Stimulated activated CD8-positive, alpha-beta memory T cell treated with anti-CD3 and anti-CD28 coated beads, Interleukin-2, amount 100 ng/mL, for 48 hours (primary cell): ENCODE data around the gene SELENOS.

Experiments used
- DNase-seq, 2 donors: peaks; one replicate each; pipeline ENCODE4 v3.0.0-alpha.2; 2020; ENCODE audit warnings: low read depth in 2 of 2

Gene SELENOS

DNA sequence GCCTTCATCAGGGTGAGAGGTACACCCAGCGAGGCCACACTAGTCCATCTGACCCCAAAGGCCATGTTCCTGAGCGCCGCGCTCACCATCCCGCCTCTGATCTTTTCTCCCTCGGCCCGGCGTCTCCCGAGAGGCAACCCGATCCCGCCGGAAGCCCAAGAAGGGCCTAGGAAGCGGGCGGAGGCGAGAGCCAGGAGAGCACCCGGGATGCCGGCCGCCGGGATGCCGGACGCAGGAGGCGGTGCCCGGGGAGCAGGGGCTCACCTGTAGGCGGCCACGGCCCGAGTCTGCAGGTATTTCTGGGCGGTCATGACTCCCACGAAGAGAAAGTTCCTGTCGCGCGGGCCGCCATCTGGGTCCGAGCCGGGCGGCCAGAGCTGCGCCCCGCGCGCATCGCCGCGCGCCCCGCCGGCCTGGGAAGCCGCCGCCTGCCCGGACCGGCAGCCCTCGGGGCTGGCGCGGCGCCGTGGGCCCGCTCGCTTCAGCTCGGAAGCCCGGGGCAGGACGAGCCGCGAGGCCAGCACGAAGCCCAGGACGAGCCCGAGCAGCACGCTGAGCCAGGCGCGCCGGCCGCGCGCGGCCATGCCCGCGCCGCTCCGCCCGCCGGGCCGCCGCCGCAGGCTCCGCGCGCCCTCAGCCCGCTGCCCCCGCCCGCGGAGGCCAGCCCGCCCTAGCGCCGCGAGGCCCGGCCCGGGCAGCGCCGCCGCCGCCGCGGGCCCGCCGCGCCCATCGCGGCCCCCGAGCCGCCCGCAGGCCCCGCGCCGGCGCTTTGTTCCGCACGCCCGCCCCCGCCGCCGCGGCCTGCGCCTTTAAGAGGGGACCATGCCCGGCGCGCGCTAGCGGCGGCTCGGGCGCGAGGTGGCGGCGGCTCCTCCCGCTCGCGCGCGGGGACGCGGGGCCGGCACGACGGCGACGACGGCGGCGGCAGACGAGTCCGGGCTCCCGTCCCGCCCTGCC is 26.1 kb downstream of the SELENOS start:
- DNase-seq: peak in 1 of 2 donors; percentile 30

DNA sequence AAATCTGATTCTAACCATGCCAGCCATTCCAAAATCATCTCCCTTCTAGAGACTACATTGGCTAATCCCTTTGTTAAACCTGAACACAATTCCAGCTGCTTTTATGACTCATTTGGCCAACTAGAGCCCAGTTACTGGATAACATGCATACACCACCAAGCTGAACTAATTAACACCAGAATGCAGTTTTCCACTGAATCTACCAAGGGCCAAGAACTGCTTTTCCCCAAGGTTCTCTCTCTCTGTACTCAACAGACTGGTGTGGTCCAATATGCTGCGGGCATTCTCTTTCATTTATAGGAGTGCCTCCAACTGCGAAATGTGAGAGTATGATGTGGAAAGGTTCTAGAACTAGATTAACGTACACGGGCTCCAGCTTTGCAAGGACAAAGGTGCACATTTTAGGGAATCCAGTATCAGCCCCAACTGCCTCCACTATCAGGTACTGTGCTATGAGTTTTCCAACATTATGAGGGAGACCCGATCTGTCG is 26.9 kb downstream of the SELENOS start:
- no peak for DNase-seq

GRCh38 chr15:101248274-101248673 is 29.0 kb downstream of the SELENOS start:
- no peak for DNase-seq

DNA sequence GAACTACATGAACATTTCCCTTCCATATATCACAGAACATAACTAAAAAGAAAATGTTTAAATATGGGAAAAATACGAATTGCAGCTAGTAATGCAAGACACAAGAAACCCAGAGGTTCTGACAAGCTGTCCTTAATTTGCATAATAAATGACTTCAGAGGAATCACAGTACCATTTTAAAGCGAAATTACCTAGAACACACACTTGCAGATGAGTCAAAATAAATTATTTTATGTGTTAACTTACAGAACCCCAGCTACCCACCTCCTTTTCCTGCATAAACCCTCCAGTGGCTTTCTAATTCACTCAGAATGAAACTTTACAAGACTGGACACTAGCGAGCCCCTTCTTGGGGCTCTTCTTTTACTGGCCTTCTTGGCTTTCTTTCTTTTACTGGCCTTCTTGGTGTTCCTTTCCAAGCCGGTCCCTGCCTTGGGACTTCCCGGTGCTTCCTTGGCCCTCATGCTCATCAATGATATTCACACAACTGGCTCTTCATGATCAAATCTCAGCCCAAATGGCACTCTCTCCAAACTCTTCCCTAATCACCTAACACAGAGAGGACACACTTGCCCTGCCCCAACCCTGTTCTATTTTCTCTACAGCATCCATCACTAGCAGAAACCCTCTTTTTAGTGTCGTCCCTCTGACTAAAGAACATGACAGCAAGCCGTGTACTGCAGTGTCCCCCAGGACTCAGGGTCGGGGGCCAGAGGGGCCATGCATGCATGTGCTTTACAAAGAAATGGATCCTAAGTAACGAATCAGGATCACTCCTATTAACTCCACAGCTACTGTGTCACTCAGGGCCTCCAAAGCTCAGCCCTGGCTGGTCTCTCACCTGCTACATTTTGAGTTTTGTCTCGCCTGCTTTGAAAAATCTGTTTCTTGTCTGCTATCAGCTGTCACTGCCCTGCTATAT is 30.2 kb downstream of the SELENOS start:
- DNase-seq: no peak

GRCh38 chr15:101246391-101246790 is 30.9 kb downstream of the SELENOS start:
- no peak for DNase-seq

GRCh38 chr15:101244889-101245668 is 32.2 kb downstream of the SELENOS start:
- no peak for DNase-seq

- no peak for DNase-seq
Observed at GRCh38 chr15:101244036-101244781, 33.1 kb downstream of the SELENOS start.

DNA sequence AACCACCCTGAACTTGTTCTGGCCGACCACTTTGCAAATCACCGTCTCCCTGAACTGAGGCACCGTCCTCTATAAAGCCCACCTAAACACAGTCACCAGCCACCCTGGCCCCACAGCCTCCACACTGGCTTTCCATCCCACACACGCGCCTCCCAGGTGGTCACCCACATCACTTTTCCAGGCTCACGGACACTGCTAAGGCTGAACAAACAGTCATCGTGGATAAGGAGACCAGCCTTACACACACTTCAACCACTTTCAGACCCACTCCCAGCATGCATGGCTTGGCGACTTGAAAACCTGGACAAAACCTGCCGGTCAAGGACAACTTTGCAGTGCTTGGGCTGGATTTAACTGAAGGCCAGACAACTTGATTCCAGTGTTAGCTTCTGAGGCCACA is 33.9 kb downstream of the SELENOS start:
- no peak for DNase-seq

GRCh38 chr15:101242999-101243336 is 34.3 kb downstream of the SELENOS start:
- DNase-seq: no peak

GRCh38 chr15:101242160-101242998 is 34.9 kb downstream of the SELENOS start:
- no peak for DNase-seq

GRCh38 chr15:101240358-101240757 is 36.9 kb downstream of the SELENOS start:
- no peak for DNase-seq

GRCh38 chr15:101239724-101240136 is 37.6 kb downstream of the SELENOS start:
- DNase-seq: no peak

DNA sequence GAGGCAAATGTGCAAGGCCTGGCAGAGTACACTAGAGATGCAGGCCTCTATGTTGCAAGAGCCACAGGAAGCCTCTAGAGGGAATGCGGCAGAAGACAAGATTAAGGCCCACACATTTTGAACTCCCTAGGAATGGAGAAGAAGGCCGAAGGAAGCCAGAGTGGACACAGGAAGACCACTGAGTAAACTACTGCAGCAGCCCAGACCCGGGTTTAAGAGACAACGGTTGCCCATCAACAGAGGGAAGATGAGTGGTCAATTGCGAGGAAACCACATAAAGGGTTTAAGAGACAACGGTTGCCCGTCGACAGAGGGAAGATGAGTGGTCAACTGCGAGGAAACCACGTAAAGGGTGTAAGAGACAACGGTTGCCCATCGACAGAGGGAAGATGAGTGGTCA is 40.0 kb downstream of the SELENOS start:
- DNase-seq: no peak

DNA sequence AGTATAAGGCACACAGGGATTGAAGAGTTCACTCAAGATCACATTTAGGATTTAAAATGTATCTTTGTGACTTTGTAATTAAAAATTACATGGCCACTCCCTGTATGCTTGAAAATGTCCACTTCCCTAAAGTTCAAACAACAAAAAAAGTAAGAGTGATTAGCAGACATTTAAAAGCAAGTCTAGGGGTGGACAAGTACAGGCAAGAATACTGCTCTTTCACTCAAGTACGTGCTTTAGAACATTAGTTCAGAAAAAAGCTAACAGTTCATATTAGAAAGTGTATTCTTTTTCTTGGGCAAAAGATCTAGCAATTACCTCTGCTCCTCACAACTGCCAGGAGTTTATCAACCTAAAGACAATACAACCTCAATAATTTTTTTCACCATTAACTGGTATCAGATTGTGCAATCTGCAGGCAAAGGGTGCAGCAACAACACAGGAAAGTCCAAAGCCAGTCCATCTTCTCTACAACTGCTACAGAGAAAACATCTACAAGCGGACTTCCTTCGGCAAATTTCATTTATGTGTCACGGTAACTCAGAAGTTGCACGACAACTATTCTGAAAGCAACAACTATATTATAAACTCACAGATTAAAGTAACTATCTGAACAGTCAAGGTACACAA is 43.5 kb downstream of the SELENOS start:
- DNase-seq: no peak

- DNase-seq: no peak
Observed at GRCh38 chr15:101232677-101233076, 44.6 kb downstream of the SELENOS start.

GRCh38 chr15:101228313-101228712 is 49.0 kb downstream of the SELENOS start:
- no peak for DNase-seq

DNA sequence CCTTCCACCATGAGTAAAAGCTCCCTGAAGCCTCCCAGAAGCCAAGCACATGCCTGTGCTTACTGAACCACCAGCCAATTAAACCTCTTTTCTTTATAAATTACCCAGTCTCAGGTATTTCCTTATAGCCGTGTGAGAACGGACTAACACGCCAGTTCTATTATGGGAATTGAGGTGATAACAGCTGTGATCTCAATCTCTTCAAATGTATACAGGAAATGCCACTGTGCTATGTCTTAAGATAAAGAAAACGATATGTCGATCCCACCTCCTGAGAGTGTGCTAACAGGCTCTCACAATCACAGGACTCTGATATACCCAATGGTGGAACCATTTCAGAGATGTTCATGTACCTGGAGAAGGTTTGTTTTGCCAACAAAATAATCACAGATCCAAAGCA is 51.6 kb downstream of the SELENOS start:
- no peak for DNase-seq
